ENCODE data around the gene CIAO3. TPM values are rescaled to one million over a fixed set of nuclear protein-coding genes. Genes with fewer than 3 reads are reported as not detected.

CIAO3 gene
- total RNA-seq, 1 experiment from 2014 or later, result 32.8 TPM

DNA sequence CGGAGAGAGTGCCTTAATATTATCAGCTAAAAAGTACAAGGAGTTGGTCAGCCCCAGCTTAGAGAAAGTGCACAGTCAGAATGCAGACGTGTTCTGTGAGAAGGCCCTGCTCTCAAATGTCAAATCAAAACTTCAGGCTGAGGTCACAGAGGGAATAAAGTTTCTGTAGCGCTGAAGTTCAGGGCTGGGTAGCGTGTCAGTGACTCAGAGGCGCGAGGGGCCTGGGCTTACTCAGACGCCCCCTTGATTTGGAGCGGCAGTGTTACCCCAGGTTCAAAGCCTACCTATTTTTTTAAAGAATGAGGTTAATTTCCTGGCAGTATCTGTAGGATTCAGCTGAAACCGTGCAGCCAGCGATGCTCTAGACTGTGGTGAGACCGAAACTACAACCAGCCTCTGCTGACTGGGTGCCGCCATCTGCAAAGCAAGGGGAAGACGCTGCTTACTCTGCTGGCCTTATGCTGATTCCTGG, 4.8 kb downstream of the CIAO3 start (continued):
- TF ChIP-seq ATF3 (IDR thresholded peaks at IDR 0.05), result no peak
- TF ChIP-seq EZH2 (IDR thresholded peaks at IDR 0.05), result no peak
- TF ChIP-seq JUND (IDR thresholded peaks at IDR 0.05), result no peak
- TF ChIP-seq POLR2A (IDR thresholded peaks at IDR 0.05; ENCODE audit: borderline replicate concordance, extremely low read depth, insufficient read depth, insufficient read length), result no peak

DNA sequence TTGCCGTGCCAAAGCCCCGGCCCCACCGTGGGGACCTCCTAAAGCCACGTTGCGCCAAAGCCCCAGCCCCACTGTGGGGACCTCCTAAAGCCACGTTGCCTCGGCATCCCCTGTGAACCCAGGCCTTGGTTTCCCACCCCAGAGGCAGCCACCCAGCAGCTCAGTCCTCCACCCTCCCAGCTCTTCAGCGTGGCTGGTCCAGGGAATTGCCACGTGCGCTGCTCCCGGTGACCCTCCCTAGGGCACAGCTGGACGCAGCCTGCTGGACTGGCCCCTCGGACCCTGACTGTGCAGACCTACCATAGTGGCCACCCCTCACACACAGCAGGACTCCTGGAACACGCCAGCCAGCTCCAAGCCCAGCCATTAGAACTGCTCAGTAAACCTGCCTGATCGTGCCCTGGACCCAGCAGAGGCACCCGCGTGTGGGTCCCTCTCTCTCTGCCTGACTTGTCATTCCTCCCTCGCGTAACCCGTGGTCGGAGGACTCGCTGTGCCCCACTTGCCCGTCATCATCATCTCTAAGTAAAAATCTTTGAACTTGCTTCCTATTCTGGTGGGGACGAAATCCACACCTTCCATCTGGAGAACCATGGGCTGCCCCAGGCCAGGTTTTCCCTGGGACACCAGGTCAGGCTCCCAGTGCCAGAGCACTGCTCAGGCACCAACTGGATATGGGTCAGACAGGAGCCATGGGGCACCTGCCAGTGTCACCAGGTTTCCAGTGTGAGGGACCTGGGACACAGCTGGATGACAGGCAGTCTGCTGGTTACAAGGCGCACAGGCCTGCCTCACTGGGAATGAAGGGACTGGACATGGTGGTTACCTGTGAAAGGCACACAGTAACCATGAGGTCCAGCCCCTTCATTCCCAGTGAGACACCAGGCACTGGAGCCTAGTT, 5.6 kb downstream of the CIAO3 start:
- peaks cover 5 to 9% of the 10 kb centered on the region in 2 experiments for H3K4me1 ChIP-seq (ENCODE audit: control insufficient read depth in 1 of 2, insufficient read depth in 2 of 2, low read length in 2 of 2)
- no TSS peak for BruUV-seq (replicated peaks)
- intact Hi-C loops (cut with micrococcal nuclease), result no loop called here
- no peaks in the 10 kb centered on the region for H3K27me3 ChIP-seq (ENCODE audit: insufficient read depth, low read length)
- no peaks in the 10 kb centered on the region for H3K9me3 ChIP-seq (ENCODE audit: control insufficient read depth in 1 of 2, insufficient read depth in 1 of 2, low read depth in 1 of 2, low read length in 2 of 2)
- ChIA-PET RAD21 (ENCODE audit: low non-redundant PET in 1 of 2, low total read pairs in 2 of 2, uncharacterized antibody in 2 of 2, unreplicated experiment in 2 of 2) (no interaction called here), CTCF (no interaction called here), POLR2A (no interaction called here)
- peaks cover 6 to 18% of the 10 kb centered on the region in 2 experiments for H3K36me3 ChIP-seq (ENCODE audit: control insufficient read depth in 1 of 2, insufficient read depth in 2 of 2, low read length in 2 of 2)
- no peak overlapping the region; the same call in 1 of the 2 replicates for H3K27ac ChIP-seq (ENCODE audit: low read depth, low read length)
- peaks cover 8% of the 10 kb centered on the region; the same call in 1 of the 2 replicates for H3K79me2 ChIP-seq (ENCODE audit: insufficient read depth, low read length)
- H4K20me1 ChIP-seq (ENCODE audit: insufficient read depth), result no peaks in the 10 kb centered on the region
- H3K4me3 ChIP-seq (replicated peaks in 1 of 2; ENCODE audit: low read depth in 1 of 2, low read length in 2 of 2), result no peak overlapping the region
- DNase-seq (ENCODE audit: low read depth, low spot score) (no peak), ATAC-seq (no peak)
- TF ChIP-seq ATF3 (IDR thresholded peaks at IDR 0.05), result no peak
- no peak overlapping the region for H3K9ac ChIP-seq (ENCODE audit: low read length)
- H3K4me2 ChIP-seq (ENCODE audit: low read length), result no peak overlapping the region
- H2AFZ ChIP-seq (ENCODE audit: low read depth, low read length, poor library complexity, severe bottlenecking), result no peak overlapping the region
- H3K9me2 ChIP-seq (ENCODE audit: insufficient read depth), result no peaks in the 10 kb centered on the region
